ENCODE results near the gene CA11.

- TF ChIP-seq CTCF (IDR thresholded peaks at IDR 0.05) = no peak
- no peak for TF ChIP-seq EP300 (IDR thresholded peaks at IDR 0.05; ENCODE audit: low read depth)
- peak in 1 of 3 donors; percentile 34 for TF ChIP-seq POLR2AphosphoS5 (IDR thresholded peaks at IDR 0.05)
Measured at GRCh38 chr19:48678201-48678600, 32.2 kb upstream of the CA11 start.

Measured in transverse colon (tissue), 4 donors.